Measurements from ENCODE around the gene OPRM1. TPM values are rescaled to one million over a fixed set of nuclear protein-coding genes. Genes with fewer than 3 reads are reported as not detected.

The OPRM1 gene
- total and polyA plus RNA-seq, 2 of the 8 experiments (the other 6 are each of a cell fraction or from before 2014, with no cell fraction given), result not detected

GRCh38 chr6:154125421-154125820 is 86.4 kb downstream of the OPRM1 start:
- Histone ChIP-seq H2BK20ac (ENCODE audit: low read length) (no peak overlapping the region), H3K18ac (ENCODE audit: extremely low read depth, low read length) (no peak overlapping the region), H4K5ac (ENCODE audit: insufficient read length, low read depth, low read length) (no peak overlapping the region), H2BK120ac (replicated peaks; ENCODE audit: low read depth, low read length) (no peak overlapping the region), H2AK5ac (ENCODE audit: low read depth, low read length) (no peak overlapping the region), H3K79me2 (ENCODE audit: control insufficient read depth in 1 of 2, insufficient read depth in 2 of 2, low read length in 2 of 2) (no peaks in the 10 kb centered on the region), H3K4ac (replicated peaks; ENCODE audit: insufficient read length, low read depth, low read length) (no peak overlapping the region), H2BK12ac (ENCODE audit: low read depth, low read length) (no peak overlapping the region), H3K4me2 (ENCODE audit: insufficient read depth in 1 of 2, low read depth in 2 of 2, low read length in 2 of 2) (no peak overlapping the region), H2AFZ (ENCODE audit: low read length) (no peak overlapping the region), H3K4me1 (replicated peaks in 1 of 4; ENCODE audit: control insufficient read depth in 3 of 4, insufficient read depth in 4 of 4, low read length in 3 of 4) (peaks cover 0 to 2% (median 0%) of the 10 kb centered on the region in 4 experiments; a peak in 2 of 7 replicates), H3K9me3 (ENCODE audit: insufficient read depth in 2 of 2, low read depth in 1 of 2, low read length in 1 of 2) (no peaks in the 10 kb centered on the region), H2BK15ac (ENCODE audit: low read length) (no peak overlapping the region), H3K27me3 (replicated peaks in 1 of 4; ENCODE audit: control insufficient read depth in 3 of 4, extremely low read depth in 1 of 4, insufficient read depth in 3 of 4, low read length in 3 of 4) (peaks cover 0 to 2% (median 0%) of the 10 kb centered on the region in 4 experiments; a peak in 1 of 7 replicates), H3K4me3 (ENCODE audit: extremely low read depth in 1 of 4, insufficient read depth in 2 of 4, low read depth in 3 of 4, low read length in 4 of 4) (no peak overlapping the region), H4K8ac (ENCODE audit: extremely low read depth, insufficient read depth, low read length) (no peak overlapping the region), H3K36me3 (ENCODE audit: control insufficient read depth in 2 of 4, insufficient read depth in 4 of 4, low read length in 3 of 4) (no peaks in the 10 kb centered on the region), H2BK5ac (ENCODE audit: low read depth, low read length) (no peak overlapping the region), H3K9ac (replicated peaks in 1 of 4; ENCODE audit: extremely low read depth in 1 of 4, low read depth in 3 of 4, low read length in 3 of 4) (no peak overlapping the region), H4K91ac (replicated peaks; ENCODE audit: insufficient read length, low read length) (no peak overlapping the region), H3K27ac (ENCODE audit: low read depth, low read length) (no peak overlapping the region), H3K14ac (ENCODE audit: insufficient read length) (no peak overlapping the region), H3K23me2 (ENCODE audit: low read depth, low read length) (no peaks in the 10 kb centered on the region), H4K20me1 (replicated peaks in 1 of 2; ENCODE audit: control insufficient read depth in 1 of 2, insufficient read depth in 2 of 2, low read length in 2 of 2) (no peaks in the 10 kb centered on the region), H3K79me1 (ENCODE audit: low read depth, low read length) (no peaks in the 10 kb centered on the region), H3K23ac (ENCODE audit: insufficient read length) (no peak overlapping the region), H3K56ac (replicated peaks; ENCODE audit: insufficient read length, low read depth, low read length) (no peak overlapping the region)
- DNase-seq (ENCODE audit: low read depth in 1 of 2, low spot score in 2 of 2) (no peak), FAIRE-seq (no peak)
- WGBS, 2 experiments (ENCODE audit: extremely low coverage in 1 of 2, insufficient coverage in 1 of 2, insufficient read length in 1 of 2, insufficient replicate concordance in 2 of 2, low coverage in 1 of 2, low lambda C conversion rate in 2 of 2, missing lambda C conversion rate in 1 of 2), result 97% methylated on average over 2 of the region's 2 CpGs; no CpG with 5 or more reads in 1 of the 2 experiments
- ChIA-PET POLR2A (ENCODE audit: partially characterized antibody) (no interaction called here), CTCF (ENCODE audit: partially characterized antibody) (no interaction called here)
- no peak for TF ChIP-seq EGR1 (IDR thresholded peaks at IDR 0.05; ENCODE audit: borderline replicate concordance, low read depth, low read length)
- no peak for TF ChIP-seq NANOG (IDR thresholded peaks at IDR 0.05; ENCODE audit: insufficient read depth, low read depth, low read length, poor library complexity, severe bottlenecking)
- no peak for TF ChIP-seq POU5F1 (IDR thresholded peaks at IDR 0.05; ENCODE audit: low read depth, low read length)

All from H1 (cell line).